Stimulated activated CD4-positive, alpha-beta T cell treated with anti-CD3 and anti-CD28 coated beads, Interleukin-15, amount 100 ng/mL, for 48 hours (primary cell): Measurements from ENCODE around the gene PLEKHF1.
A peak's percentile ranks its signal among the peaks of the same experiment; 100 is the strongest.
"Not testable (repeated sequence)": the region's sequence is repeated elsewhere in the genome, so short reads cannot be mapped to it uniquely, and the experiment has no call there.

Experiments
- DNase-seq, 2 donors: peaks; one replicate each; pipeline ENCODE4 v3.0.0-alpha.2; 2020; ENCODE audit warnings: low read depth in 2 of 2

Gene PLEKHF1

DNA sequence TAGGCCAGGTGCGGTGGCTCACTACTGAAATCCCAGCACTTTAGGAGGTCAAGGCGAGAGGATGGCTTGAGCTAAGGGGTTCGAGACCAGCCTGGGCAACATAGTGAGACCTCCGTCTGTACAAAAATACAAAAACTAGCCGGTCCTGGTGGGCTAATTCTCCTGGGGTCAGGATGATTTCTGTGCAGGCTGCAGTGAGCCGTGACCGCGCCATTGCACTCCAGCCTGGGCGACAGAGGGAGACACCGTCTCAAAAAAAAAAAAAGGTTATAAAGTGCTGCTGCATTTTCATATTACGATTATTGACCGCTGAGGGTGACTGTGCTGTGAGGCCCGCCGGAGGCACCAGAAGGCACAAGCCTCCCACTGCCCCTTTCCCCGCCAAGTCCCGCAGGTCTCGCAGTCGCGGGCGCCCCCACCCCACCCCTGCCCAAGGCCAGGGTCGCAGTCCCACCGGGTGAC is 477 bp upstream of the PLEKHF1 start:
- DNase-seq = no peak

DNA sequence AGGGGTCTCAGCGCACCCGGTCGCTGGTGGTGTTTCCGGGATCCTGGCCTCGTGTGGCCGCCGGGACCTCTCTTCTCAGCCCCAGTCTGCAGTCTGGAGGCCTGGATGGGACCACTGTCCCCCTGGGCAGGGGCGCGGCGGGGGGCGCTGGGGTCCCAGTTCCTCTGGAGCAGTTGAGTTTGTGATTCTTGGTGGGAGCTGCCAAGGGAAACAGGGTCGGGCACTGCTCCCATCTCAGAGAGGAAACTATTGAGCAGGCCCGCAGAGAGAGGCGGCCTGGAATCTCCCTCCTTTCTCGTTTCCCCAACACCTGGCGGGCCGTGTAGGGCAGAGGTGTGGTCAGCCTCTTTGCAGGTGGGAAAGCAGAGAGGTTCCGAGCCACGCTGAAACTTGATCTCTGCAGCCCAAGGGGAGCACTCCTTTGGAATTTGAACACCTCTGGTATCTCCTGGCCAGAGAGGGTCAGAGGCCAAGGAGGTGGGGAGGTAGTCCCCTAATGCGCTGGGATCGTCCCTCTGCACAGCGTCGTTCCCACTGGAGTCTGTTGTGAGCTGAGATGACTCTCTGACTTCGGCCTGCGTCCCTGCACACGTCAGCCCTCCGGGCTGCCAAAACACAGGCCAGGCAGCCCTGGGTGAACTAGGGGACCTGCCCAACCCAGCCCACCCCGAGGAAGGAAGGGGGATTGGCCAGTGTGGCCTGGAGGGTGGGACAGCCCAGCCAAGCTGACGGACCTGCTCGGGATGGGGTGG is 741 bp downstream of the PLEKHF1 start:
- DNase-seq = no peak

DNA sequence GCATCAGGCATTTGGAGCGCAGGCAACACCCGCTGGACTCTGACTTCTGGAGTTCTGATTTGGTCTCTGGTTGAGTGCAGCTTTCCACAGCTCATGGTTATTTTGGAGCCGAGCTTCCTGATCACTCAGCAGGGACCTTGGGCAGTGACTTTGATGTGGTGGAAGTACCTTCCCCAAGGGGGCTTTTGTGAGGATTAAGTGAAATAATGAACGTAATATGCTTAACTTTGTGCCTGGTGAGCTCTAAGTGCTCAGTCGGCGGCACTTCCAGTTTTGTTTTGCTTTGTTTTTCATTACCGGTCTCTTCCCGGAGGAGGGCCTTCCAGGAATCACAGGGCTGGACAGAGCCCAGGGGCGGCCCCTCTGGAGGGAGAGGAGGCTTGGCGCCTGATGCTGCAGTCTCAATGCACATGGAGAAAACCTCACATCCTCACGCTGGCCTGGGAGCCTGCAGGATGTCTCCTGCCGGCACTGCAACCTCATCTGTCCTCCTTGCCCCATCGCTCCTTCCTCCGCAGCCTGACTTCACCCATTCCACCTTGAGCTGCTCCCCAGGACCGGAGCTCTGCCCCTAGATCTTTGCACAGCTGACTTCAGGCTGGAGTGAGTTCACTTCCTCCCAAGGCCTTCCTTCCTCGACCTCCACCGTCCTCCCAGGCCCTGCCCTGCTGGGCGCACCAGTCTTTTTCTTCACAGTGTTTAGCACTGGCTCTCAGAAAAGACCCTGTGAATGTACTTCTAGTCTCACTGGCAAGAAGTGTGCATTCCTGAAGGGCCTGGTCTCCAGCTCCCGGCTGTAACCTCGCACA is 1.5 kb downstream of the PLEKHF1 start:
- no peak for DNase-seq

DNA sequence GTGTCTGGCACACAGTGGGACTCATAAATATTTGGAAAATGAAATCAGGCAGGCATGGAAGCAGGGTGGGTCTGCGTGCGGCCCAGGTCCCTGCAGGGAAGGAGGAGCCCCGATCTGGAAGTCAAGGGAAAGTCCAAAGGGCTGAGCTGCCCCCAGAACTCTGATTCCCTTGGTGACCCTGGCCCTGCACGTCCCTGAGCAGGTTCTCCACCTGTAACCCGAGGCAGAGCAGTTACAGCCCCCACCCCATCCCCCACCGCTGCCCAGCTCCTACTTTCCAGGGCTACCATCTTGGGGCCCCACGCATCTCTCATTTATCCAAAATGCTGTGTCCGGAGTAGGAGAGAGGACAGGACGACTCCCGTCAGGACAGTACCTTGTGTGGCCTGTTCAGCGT is 2.1 kb downstream of the PLEKHF1 start:
- DNase-seq = no peak

DNA sequence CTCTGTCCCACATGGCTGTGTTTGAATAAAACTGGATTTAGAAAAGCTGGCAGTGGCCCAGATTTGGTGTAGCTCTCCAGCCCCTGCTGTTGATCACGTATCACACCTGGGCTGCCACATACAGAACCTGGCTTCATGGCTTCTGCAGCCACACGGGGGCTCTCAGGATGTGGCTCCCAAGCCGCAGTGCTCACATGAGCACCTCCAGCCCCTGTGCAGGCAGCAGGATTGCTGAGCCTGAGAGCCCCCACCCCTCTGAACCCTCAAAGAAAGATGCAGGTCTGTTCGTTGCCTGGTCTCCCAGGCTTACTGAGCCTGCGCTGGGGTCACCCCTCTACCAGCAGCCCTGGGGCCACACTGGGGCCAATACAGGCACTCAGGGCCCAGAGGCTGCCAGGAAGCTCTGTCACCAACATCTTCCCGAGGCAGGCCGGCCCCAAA is 2.7 kb downstream of the PLEKHF1 start:
- DNase-seq = no peak

DNA sequence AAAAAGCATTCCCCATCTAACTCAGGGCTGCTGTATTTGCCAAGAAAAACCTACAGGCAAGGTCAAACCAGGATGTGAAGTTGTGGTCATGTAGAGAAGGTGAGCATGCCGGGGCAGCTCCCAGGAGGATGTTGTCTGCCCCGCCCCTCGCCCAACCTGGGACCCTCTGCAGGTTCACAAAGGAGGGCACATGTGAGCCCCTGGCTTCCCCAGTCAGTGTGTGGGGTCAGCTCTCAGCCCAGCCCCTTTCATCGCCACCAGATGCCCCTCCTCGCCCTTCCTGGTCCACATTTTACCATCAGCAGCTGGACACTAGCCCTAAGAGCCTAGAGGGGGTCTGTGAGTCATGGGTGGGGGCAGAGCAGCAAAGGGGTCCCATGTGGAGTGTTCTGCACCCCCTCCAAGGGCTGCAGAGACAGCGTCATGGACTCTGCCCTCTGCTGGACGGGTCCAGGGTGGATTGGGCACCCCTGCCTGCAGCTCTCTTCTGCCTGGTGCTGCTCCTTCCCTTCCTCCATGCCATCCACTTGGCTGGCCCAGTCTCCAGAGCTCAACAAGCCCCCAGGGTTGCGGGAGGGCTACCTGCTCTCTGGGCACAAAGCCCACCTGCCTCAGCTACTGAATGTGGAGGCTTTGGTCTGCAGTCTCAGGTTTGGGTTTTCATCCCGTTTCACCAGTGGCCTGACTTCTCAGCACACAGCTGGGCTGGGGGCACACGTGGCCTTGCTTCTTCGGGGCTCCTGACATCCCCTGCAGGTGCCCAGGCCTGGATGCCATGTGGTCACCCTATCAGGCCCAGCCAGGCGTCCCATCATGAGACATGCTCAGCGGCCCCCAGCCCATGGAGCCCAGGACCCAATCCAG is 3.7 kb downstream of the PLEKHF1 start:
- no peak for DNase-seq

DNA sequence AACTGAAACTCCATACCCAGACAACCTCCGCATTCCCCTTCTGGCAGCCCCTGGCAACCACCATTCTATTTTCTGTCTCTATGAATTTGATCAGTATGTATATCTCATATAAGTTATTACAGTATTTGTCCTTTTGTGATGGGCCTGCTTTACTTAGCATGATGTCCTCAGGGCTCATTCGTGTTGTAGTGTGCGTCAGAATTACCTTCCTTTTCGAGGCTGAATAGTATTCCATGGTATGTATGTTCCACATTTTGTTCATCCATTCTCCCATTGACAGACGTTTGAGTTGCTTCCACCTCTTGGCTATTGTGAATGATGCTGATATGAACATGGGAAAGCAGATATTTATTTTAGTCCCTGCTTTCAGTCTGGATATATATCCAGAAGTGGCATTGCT is 5.0 kb downstream of the PLEKHF1 start:
- no peak for DNase-seq

DNA sequence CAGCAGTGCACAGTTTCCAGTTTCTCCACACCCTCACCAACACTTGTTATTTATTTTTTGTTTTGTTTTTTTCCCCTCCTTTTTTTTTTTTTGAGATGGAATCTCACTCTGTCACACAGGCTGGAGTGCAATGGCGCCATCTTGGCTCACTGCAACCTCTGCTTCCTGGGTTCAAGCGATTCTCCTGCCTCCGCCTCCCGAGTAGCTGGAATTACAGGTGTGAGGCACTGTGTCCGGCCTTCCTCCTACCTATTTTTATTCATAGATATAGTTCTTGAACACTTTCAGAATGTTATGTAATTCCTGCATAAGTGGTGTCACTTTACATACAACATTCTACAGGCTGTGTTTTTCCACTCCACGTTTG is 5.7 kb downstream of the PLEKHF1 start:
- DNase-seq = not testable (repeated sequence)

DNA sequence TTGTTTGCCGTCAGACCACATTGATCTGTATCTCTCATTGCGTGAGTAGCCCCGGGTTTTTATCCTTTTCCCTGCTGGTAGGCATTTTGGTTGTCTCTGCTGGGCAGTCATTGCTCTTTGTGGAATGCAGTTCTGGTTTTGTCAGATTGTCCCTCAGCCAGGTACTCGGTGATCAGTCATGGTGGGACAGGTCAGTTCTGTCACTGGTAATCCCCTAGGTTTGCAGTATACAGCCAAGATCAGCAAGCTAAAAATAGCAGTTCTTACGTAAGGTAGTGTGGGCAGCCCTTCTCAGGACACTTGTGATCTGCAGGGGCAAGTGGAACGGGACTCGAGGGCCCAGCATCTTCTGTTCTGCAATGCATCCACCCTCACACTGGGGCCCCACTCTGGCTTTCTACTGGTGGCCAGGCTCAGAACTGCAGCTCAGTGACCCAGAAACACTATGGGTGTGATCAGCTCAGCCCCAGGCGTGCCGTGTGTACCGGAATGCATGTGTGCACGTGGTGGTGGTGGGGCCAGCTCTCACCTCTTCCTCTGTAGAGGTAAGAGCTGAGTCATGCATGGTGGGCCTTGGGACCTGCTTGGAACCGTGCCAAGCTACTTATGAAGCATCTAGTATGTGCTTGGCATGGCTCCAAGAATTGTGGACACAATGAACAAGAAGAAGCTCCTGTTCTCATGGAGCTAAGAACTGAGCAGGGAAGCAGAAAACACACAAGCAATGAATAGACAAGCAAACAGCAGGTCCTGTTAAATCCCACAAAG is 6.3 kb downstream of the PLEKHF1 start:
- DNase-seq = peak; percentile 82 to 92

DNA sequence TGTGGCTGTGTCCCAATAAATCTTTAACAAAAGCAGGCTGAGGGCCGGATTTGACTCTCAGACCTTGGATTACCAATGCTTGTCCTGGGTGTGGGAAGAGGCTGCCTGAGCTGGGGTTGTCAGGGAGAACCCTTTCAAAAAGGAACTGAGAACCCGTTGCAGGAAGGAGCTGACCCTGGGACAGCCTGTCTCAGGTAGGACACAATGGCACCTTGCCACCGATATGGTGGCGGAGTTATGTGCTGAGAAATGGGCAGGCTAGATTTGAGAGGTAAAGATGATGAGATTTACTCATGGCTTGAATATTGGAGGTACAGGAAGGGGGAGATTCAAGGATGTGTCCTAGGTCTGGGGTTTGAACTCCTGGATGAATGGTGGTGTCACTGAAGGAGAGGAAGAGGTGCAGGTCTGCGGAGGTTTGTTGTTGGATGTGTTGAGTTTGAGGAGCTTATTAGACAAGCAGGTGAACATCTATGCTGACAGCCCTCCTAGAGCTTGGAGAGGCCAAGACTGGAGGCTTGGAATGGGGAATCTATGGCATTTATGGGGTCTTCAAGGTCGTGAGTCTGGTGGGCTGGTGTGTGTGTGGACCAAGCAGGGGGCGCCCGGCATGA is 7.2 kb downstream of the PLEKHF1 start:
- DNase-seq = no peak

DNA sequence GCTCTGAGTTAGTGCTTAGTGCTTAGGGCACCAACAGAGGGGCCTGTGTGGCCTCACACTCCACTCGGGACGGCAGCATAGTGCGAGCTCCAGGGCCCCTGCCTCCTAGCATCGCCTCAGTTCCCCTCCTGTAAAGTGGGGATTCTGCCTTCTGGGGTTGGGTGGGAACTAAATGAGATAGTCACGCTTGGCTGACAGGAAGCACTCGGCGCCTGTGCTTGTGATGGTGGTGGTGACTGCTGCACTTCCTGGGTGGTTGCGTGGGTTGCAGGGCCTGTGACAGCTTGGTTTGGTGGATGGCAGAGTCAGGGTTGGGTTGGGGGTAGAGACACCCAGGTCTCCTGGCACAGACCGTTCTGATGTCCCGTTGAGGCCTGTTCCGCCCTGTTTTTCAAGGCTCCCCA is 7.7 kb downstream of the PLEKHF1 start:
- DNase-seq = peak; percentile 78 to 82

DNA sequence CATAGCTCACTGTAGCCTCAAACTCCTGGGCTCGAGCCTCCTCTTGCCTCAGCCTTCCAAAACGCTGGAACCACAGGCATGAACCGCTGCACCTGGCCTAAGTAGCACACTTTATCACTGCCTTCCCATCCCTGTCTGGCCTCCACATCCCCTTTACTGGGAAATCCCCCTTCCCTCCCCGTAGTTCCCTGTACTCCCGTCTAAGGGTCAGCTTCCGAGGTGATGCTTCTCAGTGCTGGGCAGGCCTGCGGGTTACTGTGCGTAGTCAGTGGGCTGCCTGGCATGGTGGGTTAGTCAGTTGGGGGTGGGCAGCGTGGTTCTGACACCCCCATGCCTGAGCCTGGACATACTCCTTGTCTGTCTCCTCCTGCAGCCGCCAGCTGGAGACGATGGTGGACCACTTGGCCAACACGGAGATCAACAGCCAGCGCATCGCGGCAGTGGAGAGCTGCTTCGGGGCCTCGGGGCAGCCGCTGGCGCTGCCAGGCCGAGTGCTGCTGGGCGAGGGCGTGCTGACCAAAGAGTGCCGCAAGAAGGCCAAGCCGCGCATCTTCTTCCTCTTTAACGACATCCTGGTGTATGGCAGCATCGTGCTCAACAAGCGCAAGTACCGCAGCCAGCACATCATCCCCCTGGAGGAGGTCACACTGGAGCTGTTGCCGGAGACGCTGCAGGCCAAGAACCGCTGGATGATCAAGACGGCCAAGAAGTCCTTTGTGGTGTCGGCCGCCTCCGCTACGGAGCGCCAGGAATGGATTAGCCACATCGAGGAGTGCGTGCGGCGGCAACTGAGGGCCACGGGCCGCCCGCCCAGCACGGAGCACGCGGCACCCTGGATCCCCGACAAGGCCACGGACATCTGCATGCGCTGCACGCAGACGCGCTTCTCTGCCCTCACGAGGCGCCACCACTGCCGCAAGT is 8.4 kb downstream of the PLEKHF1 start:
- no peak for DNase-seq

DNA sequence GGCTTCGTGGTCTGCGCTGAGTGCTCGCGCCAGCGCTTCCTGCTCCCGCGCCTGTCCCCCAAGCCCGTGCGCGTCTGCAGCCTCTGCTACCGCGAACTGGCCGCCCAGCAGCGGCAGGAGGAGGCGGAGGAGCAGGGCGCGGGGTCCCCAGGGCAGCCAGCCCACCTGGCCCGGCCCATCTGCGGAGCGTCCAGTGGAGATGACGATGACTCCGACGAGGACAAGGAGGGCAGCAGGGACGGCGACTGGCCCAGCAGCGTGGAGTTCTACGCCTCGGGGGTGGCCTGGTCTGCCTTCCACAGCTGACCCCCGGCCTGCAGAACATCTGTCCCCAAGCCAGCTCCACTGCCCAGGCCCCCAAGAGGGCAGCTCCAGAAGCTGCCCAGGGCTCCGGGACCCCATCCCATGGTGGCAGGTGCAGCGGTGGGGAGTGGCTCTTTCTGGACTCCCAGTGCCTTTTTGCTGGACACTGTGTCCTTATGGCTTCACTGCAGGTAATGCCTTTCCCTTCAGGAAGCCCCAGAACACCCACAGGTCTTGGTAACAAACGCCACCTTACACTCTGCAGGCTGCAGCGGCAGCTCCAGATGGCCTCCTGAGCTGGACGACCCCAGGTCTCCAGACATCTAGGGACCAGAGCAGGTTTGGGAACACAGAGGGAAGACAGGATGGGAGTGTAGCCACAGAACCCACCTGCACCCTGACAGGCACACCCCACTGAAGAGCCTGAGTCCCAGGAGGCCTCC is 9.3 kb downstream of the PLEKHF1 start:
- no peak for DNase-seq

DNA sequence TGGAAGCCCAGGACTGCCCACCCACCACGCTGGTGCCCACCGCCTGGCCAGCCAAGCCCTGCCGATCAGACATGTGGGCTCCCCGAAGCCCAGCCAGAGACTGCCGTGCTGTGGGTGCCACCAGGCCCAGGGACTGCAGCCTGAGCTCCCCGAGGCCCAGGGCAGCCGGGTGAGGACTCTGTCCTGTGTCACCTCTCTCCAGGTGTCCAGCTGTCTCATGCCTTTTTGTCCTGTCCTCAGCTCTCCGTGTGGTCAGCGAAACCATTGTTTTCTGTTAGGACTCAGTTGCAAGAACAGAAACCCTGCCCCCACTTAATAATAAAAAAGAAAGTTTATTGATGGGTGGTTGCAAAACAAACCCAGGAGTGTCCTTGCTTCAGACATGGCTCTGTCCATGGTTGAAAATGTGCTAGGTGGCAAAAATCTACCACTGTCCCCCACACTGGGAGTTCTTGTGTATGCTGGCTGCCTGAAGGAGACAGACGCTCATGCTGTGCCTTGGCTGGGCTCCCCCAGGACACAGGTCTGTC is 9.9 kb downstream of the PLEKHF1 start:
- DNase-seq = no peak

DNA sequence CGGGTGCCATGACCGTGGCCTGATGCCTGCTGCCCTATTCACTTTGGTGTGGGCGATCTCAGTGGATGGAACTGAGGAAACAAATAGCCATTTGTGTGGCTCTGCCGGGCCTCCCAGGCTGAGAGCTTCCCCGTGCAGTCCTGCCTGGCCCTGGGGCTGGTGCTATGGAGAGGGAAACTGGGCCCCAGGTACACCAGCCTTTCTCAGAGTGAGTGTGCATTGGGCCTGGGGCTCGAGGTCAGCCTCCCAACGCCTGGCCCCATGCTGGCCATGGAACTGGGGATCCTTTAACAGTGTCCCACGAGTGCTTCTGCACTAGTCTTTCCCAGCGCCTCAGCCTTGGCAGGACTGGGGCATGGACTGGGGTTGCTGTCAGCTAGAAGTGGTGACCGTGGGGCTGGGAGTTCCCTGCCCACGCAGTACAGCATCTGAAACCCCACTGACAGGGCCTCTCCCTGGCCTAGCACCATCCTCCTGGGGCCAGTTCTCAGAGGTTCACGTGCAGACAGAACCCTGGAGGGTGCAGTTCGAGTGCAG is 10.5 kb downstream of the PLEKHF1 start:
- DNase-seq = no peak

DNA sequence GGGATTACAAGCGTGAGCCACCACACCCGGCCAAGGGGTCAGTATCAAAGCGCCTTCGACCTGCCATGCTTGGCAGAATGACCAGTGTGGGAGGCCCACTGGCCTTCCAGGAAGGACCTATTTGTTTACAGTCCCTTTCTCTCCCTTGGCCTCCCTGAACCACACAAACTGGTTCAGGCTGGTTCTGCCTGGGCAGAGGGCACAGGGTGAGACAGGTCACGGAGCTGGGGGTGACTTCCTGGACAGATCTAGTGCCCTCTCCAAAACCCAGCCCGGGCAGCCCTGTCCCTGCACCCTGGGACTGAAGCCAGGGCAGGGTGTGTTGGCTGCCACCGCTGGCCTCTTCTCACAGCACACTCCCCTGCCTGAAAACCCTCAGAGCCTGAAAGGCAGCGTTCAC is 11.3 kb downstream of the PLEKHF1 start:
- no peak for DNase-seq

DNA sequence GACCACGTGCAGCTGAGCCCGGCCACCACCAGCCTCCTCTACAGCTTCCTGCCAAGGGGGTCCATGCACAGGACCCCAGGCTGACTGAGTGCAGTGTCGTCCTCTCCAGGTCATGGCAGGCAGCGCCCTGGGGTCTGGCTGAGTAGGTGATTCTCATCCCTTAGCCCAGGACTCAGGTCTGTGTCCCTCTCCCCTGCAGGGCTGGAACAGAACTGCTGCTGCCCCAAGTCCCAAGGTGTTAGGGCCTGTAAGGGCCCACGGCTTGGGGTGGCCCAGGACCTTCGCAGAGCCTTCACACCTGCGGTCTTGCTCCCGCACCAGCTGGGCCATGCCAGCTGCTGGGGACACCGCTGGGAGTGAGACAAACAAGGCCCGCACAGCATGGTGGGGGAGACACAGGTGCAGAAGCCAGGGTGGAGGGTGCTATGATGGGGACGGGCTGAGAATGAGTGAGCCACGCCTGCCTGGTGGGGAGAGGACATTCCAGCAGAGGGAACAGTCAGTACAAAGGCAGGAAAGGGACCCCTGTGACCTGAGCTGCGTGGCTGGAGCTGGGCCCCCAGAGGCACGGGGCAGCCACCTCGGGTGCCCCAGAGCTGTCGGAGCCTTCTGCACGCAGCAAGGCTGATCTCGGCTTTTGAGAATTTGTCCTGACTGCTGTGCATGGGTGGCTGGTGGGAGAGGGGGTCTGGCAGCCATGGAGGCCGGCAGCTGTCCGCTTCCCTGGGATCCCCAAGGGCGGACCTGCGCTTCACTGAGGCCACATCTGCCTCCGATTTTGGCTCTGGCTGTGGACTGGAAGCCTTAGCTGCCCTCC is 11.9 kb downstream of the PLEKHF1 start:
- DNase-seq = no peak
